Camera-type eye (tissue), 1 donor: ENCODE data around the gene CEP76. TPM values are rescaled to one million over a fixed set of nuclear protein-coding genes. Genes with fewer than 3 reads are reported as not detected.

Experiments used
- total RNA-seq: library from RNA; depleted of rRNA; stranded (reverse); fragments of >200 nt; gene quantifications from one replicate; pipeline ENCODE4 v1.2.3, GENCODE V29; 2014

Gene CEP76, protein sequence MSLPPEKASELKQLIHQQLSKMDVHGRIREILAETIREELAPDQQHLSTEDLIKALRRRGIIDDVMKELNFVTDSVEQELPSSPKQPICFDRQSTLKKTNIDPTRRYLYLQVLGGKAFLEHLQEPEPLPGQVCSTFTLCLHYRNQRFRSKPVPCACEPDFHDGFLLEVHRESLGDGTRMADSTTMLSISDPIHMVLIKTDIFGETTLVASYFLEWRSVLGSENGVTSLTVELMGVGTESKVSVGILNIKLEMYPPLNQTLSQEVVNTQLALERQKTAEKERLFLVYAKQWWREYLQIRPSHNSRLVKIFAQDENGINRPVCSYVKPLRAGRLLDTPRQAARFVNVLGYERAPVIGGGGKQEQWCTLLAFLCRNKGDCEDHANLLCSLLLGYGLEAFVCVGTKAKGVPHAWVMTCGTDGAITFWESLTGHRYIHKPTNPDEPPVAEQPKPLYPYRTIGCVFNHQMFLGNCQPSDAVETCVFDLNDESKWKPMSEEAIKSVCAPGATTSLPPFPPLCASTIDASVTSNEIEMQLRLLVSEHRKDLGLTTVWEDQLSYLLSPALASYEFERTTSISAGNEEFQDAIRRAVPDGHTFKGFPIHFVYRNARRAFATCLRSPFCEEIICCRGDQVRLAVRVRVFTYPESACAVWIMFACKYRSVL
- total RNA-seq = 18.0 TPM

DNA sequence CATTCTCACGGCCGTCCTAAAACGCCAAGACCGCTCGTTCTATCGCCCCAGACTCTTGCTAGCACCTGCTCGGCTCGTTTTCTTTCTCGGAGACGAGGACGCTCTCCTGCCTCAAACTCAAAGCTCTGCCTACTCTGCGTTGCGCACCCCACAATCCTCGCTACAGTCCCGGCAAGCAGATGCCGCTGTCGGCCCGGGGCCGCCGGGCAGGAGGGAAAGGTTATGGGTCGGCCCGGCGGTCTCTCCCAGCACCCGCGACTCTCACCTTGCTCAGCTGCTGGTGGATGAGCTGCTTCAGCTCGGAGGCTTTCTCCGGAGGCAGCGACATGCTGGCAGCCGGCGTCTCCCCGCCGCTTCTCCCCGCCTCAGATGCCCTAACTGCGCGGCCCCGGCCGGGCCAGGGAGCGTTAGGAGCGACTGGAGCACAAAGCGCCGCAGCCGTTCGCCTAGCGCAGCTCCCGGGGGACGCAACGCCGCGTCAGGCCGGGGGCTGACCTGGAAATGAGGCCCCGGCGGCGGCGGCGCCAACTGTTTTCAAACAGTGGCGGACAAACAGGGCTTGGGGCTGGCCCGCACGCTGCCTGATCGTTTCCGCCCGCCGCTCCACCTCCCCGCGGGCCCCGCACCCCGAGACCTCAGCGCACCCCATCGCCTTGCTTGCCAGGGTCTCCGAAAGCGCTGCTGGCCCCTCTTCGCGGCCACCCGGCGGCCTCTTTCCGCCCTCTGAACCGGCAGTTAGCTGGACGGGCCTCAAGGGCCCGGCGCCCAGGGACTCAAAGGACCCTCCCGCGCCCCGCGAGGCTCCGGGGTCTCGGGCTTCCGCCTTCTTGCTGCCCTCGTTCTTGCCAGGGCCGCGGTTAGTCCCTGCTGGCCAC, at the start of gene CEP76, which contains the start of gene PSMG2:
TSS of gene CEP76 (minus strand) at position 503 of the 875 bp plus-strand sequence. CDS start at position 328, 175 bp downstream.
TSS of gene PSMG2 (plus strand) at position 822 of the 875 bp plus-strand sequence. CDS start 66 bp downstream, outside the sequence.

DNA sequence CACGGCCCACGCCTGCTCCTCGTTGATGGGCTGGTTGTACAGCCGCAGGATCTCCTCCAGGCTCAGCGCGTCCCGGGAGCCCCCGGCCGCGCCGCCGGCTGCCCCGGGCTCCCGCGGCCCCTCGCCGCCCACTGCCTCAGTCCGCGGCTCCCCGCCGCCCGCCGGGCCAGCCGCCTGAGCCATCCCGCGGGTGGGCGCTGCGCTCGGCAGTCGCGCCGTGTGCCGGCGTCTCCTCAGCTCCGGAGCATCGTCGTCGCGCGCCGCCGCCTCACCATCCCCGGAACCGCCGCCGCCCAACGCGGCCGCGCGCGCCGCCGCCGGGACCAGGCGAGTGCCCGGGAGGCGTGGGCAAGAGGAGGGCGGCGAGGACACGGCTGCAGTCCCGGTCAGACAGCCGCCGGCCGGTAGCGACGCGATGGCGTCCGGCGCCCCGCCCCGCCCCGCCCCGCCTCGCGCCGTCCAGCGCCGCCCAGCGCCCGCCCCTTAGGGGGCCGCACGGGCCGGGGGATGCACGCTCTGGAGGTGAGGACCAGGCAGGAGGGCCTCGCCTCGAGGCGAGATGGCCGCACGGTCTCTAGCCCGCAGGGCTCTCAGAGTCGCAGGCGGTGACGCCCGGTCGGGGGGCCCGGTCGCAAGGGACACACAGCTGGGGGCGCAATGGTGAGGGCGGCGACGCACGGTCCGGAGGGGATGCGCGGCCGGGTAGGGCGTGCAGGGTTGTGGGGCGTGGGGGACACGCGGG, 44.7 kb downstream of the CEP76 start, which contains the start of gene SPIRE1:
TSS of gene SPIRE1 (minus strand) at position 424 of the 742 bp plus-strand sequence. CDS start at position 183, 241 bp downstream.

Other genes with a start within 250 kb of the CEP76 start
- gene SPIRE1, start 44.6 kb downstream of the CEP76 start, total RNA-seq = 43.8 TPM
- gene PSMG2, start 319 bp upstream of the CEP76 start, total RNA-seq = 50.5 TPM
- 52.9 TPM for gene PTPN2, start 181.5 kb upstream of the CEP76 start, total RNA-seq
- gene SEH1L, start 245.3 kb upstream of the CEP76 start, total RNA-seq = 30.5 TPM